Astrocyte (in vitro differentiated cells and primary cell): ENCODE data around the gene TBC1D16. TPM values are rescaled to one million over a fixed set of nuclear protein-coding genes. Genes with fewer than 3 reads are reported as not detected.

Experiments
- DNase-seq: peaks from one replicate; pipeline ENCODE4 v3.0.0-alpha.2; 2010; ENCODE audit warnings: low read depth
- FAIRE-seq: peaks from 2 replicates; lab custom pipeline; 2011; peaks lifted over from hg19 to GRCh38; lab: Jason Lieb, UNC
- H2AFZ ChIP-seq: 2 replicates; pipeline ENCODE4 v1.6.0; 2012; ENCODE audit warnings: low read depth, low read length, inconsistent platforms
- H3K27ac ChIP-seq: 2 replicates; pipeline ENCODE4 v1.5.1; 2011; ENCODE audit warnings: low read depth, low read length, inconsistent platforms
- H3K27me3 ChIP-seq: 2 replicates; pipeline ENCODE4 v1.6.0; 2011; ENCODE audit warnings: low read length, inconsistent platforms; ENCODE audit not compliant: insufficient read depth
- H3K36me3 ChIP-seq: 2 replicates; pipeline ENCODE4 v1.5.1; 2011; ENCODE audit warnings: low read length, inconsistent platforms; ENCODE audit not compliant: insufficient read depth
- H3K4me1 ChIP-seq: 2 replicates; pipeline ENCODE4 v1.5.1; 2011; ENCODE audit warnings: low read length, inconsistent platforms; ENCODE audit not compliant: insufficient read depth
- H3K4me2 ChIP-seq: 2 replicates; pipeline ENCODE4 v1.6.0; 2012; ENCODE audit warnings: low read length, inconsistent platforms
- H3K4me3 ChIP-seq: 2 replicates; pipeline ENCODE4 v1.5.1; 2011; ENCODE audit warnings: low read depth, mild to moderate bottlenecking, low read length, inconsistent platforms; ENCODE audit not compliant: insufficient read depth
- H3K79me2 ChIP-seq: 2 replicates; pipeline ENCODE4 v1.6.0; 2012; ENCODE audit warnings: mild to moderate bottlenecking, low read length, inconsistent platforms; ENCODE audit not compliant: insufficient read depth
- H3K9ac ChIP-seq: 2 replicates; pipeline ENCODE4 v1.6.0; 2012; ENCODE audit warnings: mild to moderate bottlenecking, low read length, inconsistent platforms
- H3K9me3 ChIP-seq: 2 replicates; pipeline ENCODE4 v1.5.1; 2012; ENCODE audit warnings: low read depth, mild to moderate bottlenecking, low read length, inconsistent platforms; ENCODE audit not compliant: insufficient read depth
- H4K20me1 ChIP-seq: 2 replicates; pipeline ENCODE4 v1.6.0; 2012; ENCODE audit warnings: low read length, inconsistent platforms; ENCODE audit not compliant: insufficient read depth
- H3K27ac Mint-ChIP-seq: one replicate; pipeline ENCODE4 v1.8.0; 2021; ENCODE audit warnings: mild to moderate bottlenecking, mixed read lengths; ENCODE audit not compliant: unreplicated experiment
- H3K27me3 Mint-ChIP-seq: one replicate; pipeline ENCODE4 v1.8.0; 2021; ENCODE audit warnings: low read depth, mixed read lengths; ENCODE audit not compliant: unreplicated experiment
- H3K36me3 Mint-ChIP-seq: one replicate; pipeline ENCODE4 v1.8.0; 2021; ENCODE audit warnings: low read depth, mixed read lengths; ENCODE audit not compliant: unreplicated experiment
- H3K4me1 Mint-ChIP-seq: one replicate; pipeline ENCODE4 v1.8.0; 2021; ENCODE audit warnings: low read depth, mixed read lengths; ENCODE audit not compliant: unreplicated experiment
- H3K4me3 Mint-ChIP-seq: one replicate; pipeline ENCODE4 v1.8.0; 2021; ENCODE audit warnings: mild to moderate bottlenecking, moderate library complexity, mixed read lengths; ENCODE audit not compliant: unreplicated experiment
- H3K9me3 Mint-ChIP-seq: one replicate; pipeline ENCODE4 v1.8.0; 2021; ENCODE audit warnings: mild to moderate bottlenecking, mixed read lengths; ENCODE audit not compliant: unreplicated experiment
- CTCF ChIP-seq: IDR thresholded peaks from 2 replicates; pipeline ENCODE4 v1.5.1; 2011; ENCODE audit warnings: low read depth, mild to moderate bottlenecking, inconsistent platforms, low read length, moderate library complexity; ENCODE audit not compliant: insufficient read depth
- EZH2 ChIP-seq: IDR thresholded peaks from 2 replicates; pipeline ENCODE4 v1.6.1; 2012; ENCODE audit warnings: mild to moderate bottlenecking, low read length, inconsistent platforms; ENCODE audit not compliant: insufficient read depth
- total RNA-seq: library from RNA; stranded (reverse); gene quantifications from 2 replicates; pipeline ENCODE4 v1.2.1, GENCODE V29; 2021

TBC1D16 gene
- total RNA-seq, 1 donor from 2014 or later: 37.6 TPM

- Mint-ChIP-seq H3K4me3 (peak within 1 kb of the TSS; percentile 84), H3K27ac (peak within 1 kb of the TSS; percentile 96), H3K9me3 (no peaks in the 10 kb centered on the region), H3K36me3 (peaks cover 9% of the 10 kb centered on the region), H3K4me1 (peaks cover 8% of the 10 kb centered on the region), H3K27me3 (no peaks in the 10 kb centered on the region)
- no peaks in the 10 kb centered on the region for H3K27me3 ChIP-seq
- FAIRE-seq: no peak
- H2AFZ ChIP-seq: peak within 1 kb of the TSS; percentile 91
- peaks cover 40% of the 10 kb centered on the region for H3K79me2 ChIP-seq
- TF ChIP-seq CTCF (no peak), EZH2 (no peak)
- peak; percentile 47 for DNase-seq
- peak within 1 kb of the TSS; percentile 91 for H3K27ac ChIP-seq
- H3K9me3 ChIP-seq: no peaks in the 10 kb centered on the region
- peak within 1 kb of the TSS; percentile 87 for H3K4me3 ChIP-seq
- H4K20me1 ChIP-seq: peaks cover 36% of the 10 kb centered on the region
- H3K36me3 ChIP-seq: no peaks in the 10 kb centered on the region
- H3K4me1 ChIP-seq: peaks cover 10% of the 10 kb centered on the region
- peak within 1 kb of the TSS; percentile 99 for H3K4me2 ChIP-seq
- peak within 1 kb of the TSS; percentile 93 for H3K9ac ChIP-seq
These were observed 454 bp upstream of the TBC1D16 start, which contains the start of gene CCDC40 for GRCh38 chr17:80035937-80036714. TSS of gene CCDC40 (plus strand) at chr17:80036642. CDS start at chr17:80036663, 21 bp downstream.

- H3K9ac ChIP-seq: peak overlapping the region; percentile 90
- no peaks in the 10 kb centered on the region for H3K9me3 ChIP-seq
- Mint-ChIP-seq H3K27me3 (no peaks in the 10 kb centered on the region), H3K9me3 (no peaks in the 10 kb centered on the region), H3K27ac (peak overlapping the region; percentile 89), H3K4me1 (peaks cover 8% of the 10 kb centered on the region), H3K36me3 (peaks cover 6% of the 10 kb centered on the region), H3K4me3 (peak overlapping the region; percentile 95)
- H3K79me2 ChIP-seq: peaks cover 50% of the 10 kb centered on the region
- H4K20me1 ChIP-seq: peaks cover 47% of the 10 kb centered on the region
- H3K4me2 ChIP-seq: peak overlapping the region; percentile 88
- DNase-seq (peak; percentile 29), FAIRE-seq (no peak)
- no peak for TF ChIP-seq EZH2
- no peak for TF ChIP-seq CTCF
- H3K27ac ChIP-seq: peak overlapping the region; percentile 46
- H3K4me3 ChIP-seq: peak overlapping the region; percentile 64
- no peaks in the 10 kb centered on the region for H3K36me3 ChIP-seq
- no peaks in the 10 kb centered on the region for H3K27me3 ChIP-seq
- H3K4me1 ChIP-seq: peaks cover 10% of the 10 kb centered on the region
- peak overlapping the region; percentile 14 for H2AFZ ChIP-seq
These were observed 633 bp downstream of the TBC1D16 start for GRCh38 chr17:80034791-80035686.
